ENCODE data around the gene ZNF79.

GRCh38 chr9:127449332-127449966 lies 25.3 kb downstream of the ZNF79 start:
- TF ChIP-seq EP300 (IDR thresholded peaks at IDR 0.05) (no peak), CTCF (IDR thresholded peaks at IDR 0.05) (no peak), POLR2AphosphoS5 (IDR thresholded peaks at IDR 0.05) (no peak), POLR2A (IDR thresholded peaks at IDR 0.05) (no peak)

All from suprapubic skin (tissue), 4 donors.